ENCODE data around the gene LRRC4.

- TF ChIP-seq CTCF (conservative IDR thresholded peaks at IDR 0.05; ENCODE audit: low read depth, low read length): no peak
- TF ChIP-seq EZH2 (IDR thresholded peaks at IDR 0.05; ENCODE audit: low read length, unreplicated experiment): no peak
- TF ChIP-seq EZH2phosphoT487 (IDR thresholded peaks at IDR 0.05; ENCODE audit: borderline replicate concordance, low read length): no peak
Measured at GRCh38 chr7:128034825-128035224, 3.6 kb upstream of the LRRC4 start.
